Hematopoietic multipotent progenitor cell treated with erythropoietin and hydrocortisone succinate and interleukin-3 and kit ligand, for 6 days (in vitro differentiated cells): Measurements from ENCODE around the gene SLC25A40.
A peak's percentile ranks its signal among the peaks of the same experiment; 100 is the strongest.
"Not testable (repeated sequence)": the region's sequence is repeated elsewhere in the genome, so short reads cannot be mapped to it uniquely, and the experiment has no call there.

Source experiments
- DNase-seq: peaks from one replicate; pipeline ENCODE4 v3.0.0-alpha.2; 2015

The SLC25A40 gene

GRCh38 chr7:87876040-87876868 is at the start of gene SLC25A40, which contains the start of gene DBF4:
Gene SLC25A40, minus strand, starts transcription at chr7:87876360. Its CDS starts 17,633 bp downstream, at chr7:87858727.
Gene DBF4, plus strand, starts transcription at chr7:87876493. Its CDS starts 240 bp downstream, at chr7:87876733.
- DNase-seq = peak; percentile 95

- not testable (repeated sequence) for DNase-seq
Measured at GRCh38 chr7:87922759-87923395, 46.7 kb upstream of the SLC25A40 start.

GRCh38 chr7:87920578-87920977 is 44.4 kb upstream of the SLC25A40 start:
- no peak for DNase-seq

GRCh38 chr7:87919875-87920274 is 43.7 kb upstream of the SLC25A40 start:
- DNase-seq = no peak

GRCh38 chr7:87918740-87919139 is 42.6 kb upstream of the SLC25A40 start:
- no peak for DNase-seq

- peak; percentile 17 for DNase-seq
Measured at GRCh38 chr7:87912121-87912520, 36.0 kb upstream of the SLC25A40 start.

GRCh38 chr7:87908814-87909213 is 32.7 kb upstream of the SLC25A40 start:
- not testable (repeated sequence) for DNase-seq

GRCh38 chr7:87907136-87907906 is 31.2 kb upstream of the SLC25A40 start:
- not testable (repeated sequence) for DNase-seq

- DNase-seq = no peak
Measured at GRCh38 chr7:87899255-87899654, 23.1 kb upstream of the SLC25A40 start.

- DNase-seq = no peak
Measured at GRCh38 chr7:87895363-87895762, 19.2 kb upstream of the SLC25A40 start.

GRCh38 chr7:87886875-87887274 is 10.7 kb upstream of the SLC25A40 start:
- DNase-seq = peak; percentile 67

GRCh38 chr7:87885018-87885417 is 8.9 kb upstream of the SLC25A40 start:
- DNase-seq = peak; percentile 16

GRCh38 chr7:87882151-87882937 is 6.2 kb upstream of the SLC25A40 start:
- DNase-seq = no peak

- DNase-seq = peak; percentile 32
Measured at GRCh38 chr7:87878208-87878735, 2.1 kb upstream of the SLC25A40 start.

GRCh38 chr7:87877366-87878040 is 1.3 kb upstream of the SLC25A40 start:
- DNase-seq = peak; percentile 13

GRCh38 chr7:87876869-87877234 is 692 bp upstream of the SLC25A40 start:
- peak; percentile 76 for DNase-seq

- peak; percentile 37 for DNase-seq
Measured at GRCh38 chr7:87875151-87876039, 765 bp downstream of the SLC25A40 start.

GRCh38 chr7:87874066-87874465 is 2.1 kb downstream of the SLC25A40 start:
- DNase-seq = peak; percentile 68

- not testable (repeated sequence) for DNase-seq
Measured at GRCh38 chr7:87873328-87873727, 2.8 kb downstream of the SLC25A40 start.

GRCh38 chr7:87872346-87872745 is 3.8 kb downstream of the SLC25A40 start:
- DNase-seq = no peak

GRCh38 chr7:87870471-87870870 is 5.7 kb downstream of the SLC25A40 start:
- DNase-seq = no peak
